Adrenal gland (tissue), 5 donors: Measurements from ENCODE around the gene ARVCF.

Experiments
- CTCF ChIP-seq, 6 experiments: fragments of 450-650 bp in 4 of 6; fragments of 200-600 bp in 2 of 6; sonication (generic) in 1 of 6; IDR thresholded peaks; 1 replicate in 5 of 6; 2 replicates in 1 of 6; pipeline versions ENCODE4 v1.5.1 to v1.8.0; 2016 to 2021; ENCODE audit warnings: antibody characterized with exemption in 6 of 6, mild to moderate bottlenecking in 2 of 6, moderate library complexity in 1 of 6
- POLR2A ChIP-seq, 2 donors: fragments of 450-650 bp; IDR thresholded peaks; one replicate each; pipeline ENCODE4 v1.6.1; 2017; ENCODE audit warnings: antibody characterized with exemption in 2 of 2, mild to moderate bottlenecking in 2 of 2, moderate library complexity in 1 of 2
- donor health status: DM: no; HTN: no; CAD: no.

- TF ChIP-seq POLR2A (IDR thresholded peaks at IDR 0.05) (no peak), CTCF (IDR thresholded peaks at IDR 0.05) (no peak)
Measured at GRCh38 chr22:19930551-19931486, 85.8 kb downstream of the ARVCF start.
